K562 (cell line): Measurements from ENCODE around the gene KCP. TPM values are rescaled to one million over a fixed set of nuclear protein-coding genes. Genes with fewer than 3 reads are reported as not detected.

Experiments
- ATAC-seq: fragments of 200-7000 bp; cut with Tn5 transposase; 3 replicates; pipeline ENCODE4 v1.9.1; 2020; ENCODE audit warnings: moderate library complexity
- BruUV-seq: library from RNA; stranded (reverse); fragments of 400-500 nt; replicated peaks from 2 replicates; lab custom pipeline; 2021; lab: Mats Ljungman, UMichigan
- CTCF ChIA-PET: fragments of 300-600 bp; formaldehyde crosslinking; extraction: SDS; loops from one replicate; lab custom pipeline; 2021; ENCODE audit warnings: low intra/inter-chr PET ratio; lab: Yijun Ruan, JAX
- POLR2A ChIA-PET: fragments of 300-600, 350-650 bp; sonication (Branson Sonifier 250); formaldehyde crosslinking; extraction: SDS; loops from one replicate; lab custom pipeline; 2021; ENCODE audit warnings: antibody characterized with exemption, inconsistent platforms; lab: Yijun Ruan, JAX
- DNase-seq, 4 experiments: peaks; one replicate each; pipeline versions ENCODE4 v3.0.0 to v3.0.0-alpha.2; 2011 to 2018; ENCODE audit warnings: low spot score in 3 of 4, mixed read lengths in 3 of 4; ENCODE audit errors: extremely low read depth in 1 of 4
- FAIRE-seq: peaks from 2 replicates; lab custom pipeline; 2011; peaks lifted over from hg19 to GRCh38; lab: Jason Lieb, UNC
- H2AFZ ChIP-seq: 2 replicates; pipeline ENCODE4 v1.6.0; 2011; ENCODE audit warnings: low read depth, low read length, control low read depth, inconsistent platforms
- H3K27ac ChIP-seq: fragments of 200-600 bp; 3 replicates; pipeline ENCODE4 v1.8.0; 2011; ENCODE audit warnings: low read depth, mild to moderate bottlenecking, control low read depth, inconsistent platforms, low read length, moderate library complexity, mixed read lengths; ENCODE audit errors: extremely low read depth
- H3K27me3 ChIP-seq, 2 experiments: fragments of 300-600 bp in 1 of 2; 2 replicates in 1 of 2; 3 replicates in 1 of 2; pipeline versions ENCODE4 v1.6.0 to v1.8.0; 2011; ENCODE audit warnings: inconsistent platforms in 2 of 2, low read length in 2 of 2, mild to moderate bottlenecking in 1 of 2, mixed read lengths in 1 of 2, moderate library complexity in 1 of 2; ENCODE audit not compliant: control insufficient read depth in 2 of 2, insufficient read depth in 2 of 2
- H3K36me3 ChIP-seq: fragments of 300-600 bp; 3 replicates; pipeline ENCODE4 v1.8.0; 2011; ENCODE audit warnings: mild to moderate bottlenecking, low read length, inconsistent platforms; ENCODE audit not compliant: control insufficient read depth, insufficient read depth
- H3K4me1 ChIP-seq, 2 experiments: fragments of 200-600 bp in 1 of 2; replicated peaks in 1 of 2; 2 replicates in 1 of 2; 3 replicates in 1 of 2; pipeline versions ENCODE4 v1.5.1 to v1.8.0; 2011; ENCODE audit warnings: inconsistent platforms in 2 of 2, low read length in 2 of 2, mild to moderate bottlenecking in 1 of 2, mixed read lengths in 1 of 2, moderate library complexity in 1 of 2; ENCODE audit not compliant: control insufficient read depth in 2 of 2, insufficient read depth in 2 of 2
- H3K4me2 ChIP-seq: 2 replicates; pipeline ENCODE4 v1.6.1; 2011; ENCODE audit warnings: low read length, control low read depth, inconsistent platforms, mixed read lengths; ENCODE audit not compliant: insufficient read depth
- H3K4me3 ChIP-seq: fragments of 200-600 bp; sonication (generic), shearing (Covaris generic); 2 replicates; pipeline ENCODE4 v1.5.1; 2016; ENCODE audit warnings: control low read depth, inconsistent platforms
- H3K79me2 ChIP-seq: fragments of 200-600 bp; 3 replicates; pipeline ENCODE4 v1.8.0; 2011; ENCODE audit warnings: low read length, inconsistent platforms; ENCODE audit not compliant: control insufficient read depth, insufficient read depth
- H3K9ac ChIP-seq, 2 experiments: 2 replicates each; pipeline versions ENCODE4 v1.6.0 to v1.6.1; 2011; ENCODE audit warnings: low read depth in 2 of 2, low read length in 2 of 2, control low read depth in 1 of 2, inconsistent platforms in 1 of 2, mild to moderate bottlenecking in 1 of 2, mixed read lengths in 1 of 2; ENCODE audit not compliant: insufficient read depth in 1 of 2
- H3K9me1 ChIP-seq: one replicate; pipeline ENCODE4 v1.6.0; 2011; ENCODE audit warnings: inconsistent platforms, mild to moderate bottlenecking, low read length, moderate library complexity; ENCODE audit not compliant: control insufficient read depth, insufficient read depth
- H3K9me3 ChIP-seq: replicated peaks from 2 replicates; pipeline ENCODE4 v1.5.1; 2011; ENCODE audit warnings: low read depth, low read length, inconsistent platforms; ENCODE audit not compliant: control insufficient read depth, insufficient read depth
- H4K20me1 ChIP-seq: replicated peaks from 2 replicates; pipeline ENCODE4 v1.6.1; 2011; ENCODE audit warnings: low read length, inconsistent platforms, mixed read lengths; ENCODE audit not compliant: control insufficient read depth, insufficient read depth
- ARID2 ChIP-seq: fragments of 450-650 bp; IDR thresholded peaks from 2 replicates; pipeline ENCODE4 v1.6.1; 2017; ENCODE audit warnings: antibody characterized with exemption, mild to moderate bottlenecking
- BCOR ChIP-seq: fragments of 450-650 bp; IDR thresholded peaks from 2 replicates; pipeline ENCODE4 v1.6.1; 2016
- BHLHE40 ChIP-seq: IDR thresholded peaks from 2 replicates; pipeline ENCODE4 v1.6.1; 2011; ENCODE audit warnings: low read length, improper control_type of control experiment
- CBX8 ChIP-seq: fragments of 200-600 bp; sonication (generic); IDR thresholded peaks from 2 replicates; pipeline ENCODE4 v1.6.1; 2012; ENCODE audit warnings: borderline replicate concordance, mixed run types, low read depth, mild to moderate bottlenecking, moderate library complexity, mixed read lengths, low read length, control low read depth, inconsistent platforms; ENCODE audit not compliant: poor library complexity, severe bottlenecking; ENCODE audit errors: extremely low read depth
- CCNT2 ChIP-seq: IDR thresholded peaks from 2 replicates; pipeline ENCODE4 v1.6.1; 2011; ENCODE audit warnings: borderline replicate concordance, low read depth, mild to moderate bottlenecking, moderate library complexity, mixed read lengths, low read length; ENCODE audit not compliant: insufficient read length; ENCODE audit errors: extremely low read depth
- DIDO1 ChIP-seq: fragments of 450-650 bp; IDR thresholded peaks from 2 replicates; pipeline ENCODE4 v1.6.1; 2016; ENCODE audit warnings: low read depth, missing biosample characterization, missing genetic modification characterization
- EGR1 ChIP-seq: fragments of 450-650 bp; conservative IDR thresholded peaks from 2 replicates; pipeline ENCODE4 v1.6.1; 2017; ENCODE audit warnings: mild to moderate bottlenecking
- FOSL1 ChIP-seq: fragments of 200-800 bp; sonication (Bioruptor generic); conservative IDR thresholded peaks from 2 replicates; pipeline ENCODE4 v1.6.1; 2016; ENCODE audit warnings: missing genetic modification characterization, missing compliant biosample characterization
- JUNB ChIP-seq: fragments of 450-650 bp; formaldehyde crosslinking; conservative IDR thresholded peaks from 2 replicates; pipeline ENCODE4 v1.4.0; 2020; ENCODE audit warnings: mild to moderate bottlenecking
- KDM1A ChIP-seq, 2 experiments: fragments of 450-650 bp; IDR thresholded peaks; 2 replicates each; pipeline ENCODE4 v1.6.1; 2016; ENCODE audit warnings: mild to moderate bottlenecking in 2 of 2
- KLF6 ChIP-seq: fragments of 250-450 bp; sonication (Bioruptor Pico); IDR thresholded peaks from 2 replicates; pipeline ENCODE4 v1.4.0; 2020; ENCODE audit warnings: mild to moderate bottlenecking, moderate library complexity, borderline replicate concordance
- POU5F1 ChIP-seq: fragments of 150-350 bp; IDR thresholded peaks from 2 replicates; pipeline ENCODE4 v1.6.1; 2014; ENCODE audit warnings: borderline replicate concordance, low read length, low read depth, mild to moderate bottlenecking; ENCODE audit not compliant: partially characterized antibody
- PREB ChIP-seq: sonication (generic); formaldehyde crosslinking; IDR thresholded peaks from 2 replicates; pipeline ENCODE4 v1.8.1; 2023; ENCODE audit warnings: mild to moderate bottlenecking, missing genetic modification reagents
- PRMT5 ChIP-seq: sonication (generic); formaldehyde crosslinking; IDR thresholded peaks from 2 replicates; pipeline ENCODE4 v1.5.0; 2020; ENCODE audit warnings: missing genetic modification reagents
- RBFOX2 ChIP-seq: fragments of 200-400 bp; formaldehyde crosslinking; IDR thresholded peaks from 2 replicates; pipeline ENCODE4 v1.6.1; 2017; ENCODE audit warnings: low read depth, mild to moderate bottlenecking, low read length, moderate library complexity
- TEAD2 ChIP-seq: fragments of 450-650 bp; IDR thresholded peaks from 2 replicates; pipeline ENCODE4 v1.6.1; 2016; ENCODE audit warnings: missing genetic modification characterization, control low read depth, missing compliant biosample characterization
- THAP7 ChIP-seq: fragments of 250-450 bp; sonication (Bioruptor Pico); IDR thresholded peaks from 2 replicates; pipeline ENCODE4 v1.5.0; 2021
- ZFP1 ChIP-seq: fragments of 450-650 bp; formaldehyde crosslinking; IDR thresholded peaks from 2 replicates; pipeline ENCODE4 v1.4.0; 2020; ENCODE audit warnings: mild to moderate bottlenecking, mixed read lengths
- ZNF134 ChIP-seq: fragments of 250-450 bp; sonication (Bioruptor Pico); conservative IDR thresholded peaks from 2 replicates; pipeline ENCODE4 v1.4.0; 2020
- ZNF655 ChIP-seq: fragments of 250-450 bp; sonication (Bioruptor Pico); IDR thresholded peaks from 2 replicates; pipeline ENCODE4 v1.5.0; 2021
- WGBS: fragments of 100-300 bp; shearing (Covaris generic); methylation state at CpG from one replicate; pipeline ENCODE4 v1.1.6; 2016; ENCODE audit warnings: low coverage, mixed read lengths; ENCODE audit not compliant: insufficient coverage; ENCODE audit errors: missing lambda C conversion rate; 5-methylcytosine and 5-hydroxymethylcytosine counted together
- in situ Hi-C: fragments of 300-500 bp; cut with MboI; formaldehyde crosslinking; loops from 4 replicates; pipeline ENCODE4 v1.15.0; 2018; ENCODE audit warnings: inconsistent platforms, mixed read lengths
- intact Hi-C: fragments of 100-400 bp; cut with micrococcal nuclease; formaldehyde crosslinking; loops from 2 replicates; pipeline ENCODE4 v1.14.2; 2022
- polyA plus RNA-seq, 8 experiments: library from polyadenylated mRNA; depleted of rRNA in 4 of 8; stranded (reverse) in 5 of 8; unstranded in 3 of 8; fragments of >200 nt; fragmentation: Nextera tagmentation in 2 of 8; fragmentation: Illumina TruSeq in 1 of 8; extraction: Ambion mirVana in 2 of 8; extraction: Trizol in 1 of 8; gene quantifications; 2 replicates each; pipeline versions ENCODE4 v1.2.1 to v1.2.3, GENCODE V29; 2011 to 2014; ENCODE audit warnings: inconsistent platforms in 1 of 8, missing spikeins in 1 of 8
- total RNA-seq, 7 experiments: library from RNA; depleted of rRNA in 6 of 7; stranded (reverse); fragments of >200 nt in 6 of 7; fragmentation: Illumina TruSeq in 2 of 7; extraction: Trizol in 2 of 7; gene quantifications; 2 replicates each; pipeline versions ENCODE4 v1.2.1 to v1.2.3, GENCODE V29; 2011 to 2021; ENCODE audit warnings: low replicate concordance in 1 of 7

KCP gene
- total and polyA plus RNA-seq, 9 of the 15 experiments (the other 6 are each of a cell fraction or from before 2014, with no cell fraction given) = 0.06 to 0.17 (median 0.12) TPM; not detected in 3

- H3K9ac ChIP-seq = peak overlapping the region in 1 of 2 experiments; percentile 54; a peak in 2 of 4 replicates
- no peak for FAIRE-seq
- H3K79me2 ChIP-seq = peaks cover 38% of the 10 kb centered on the region
- 90% methylated on average over 14 of the region's 14 CpGs for WGBS
- H3K4me2 ChIP-seq = no peak overlapping the region
- H3K9me3 ChIP-seq = no peaks in the 10 kb centered on the region
- H4K20me1 ChIP-seq = 0 out of 2 replicates have a peak, but pooled peaks cover 4% of the 10 kb centered on the region
- ATAC-seq = no peak
- ChIA-PET POLR2A (interaction anchor here (0.6 to 1.8 kb wide), 14 partner anchors 8 to 138 kb away, joined by 3 to 7 read pairs (median 4); partner anchors contain the start of gene ATP6V1F), CTCF (no interaction called here)
- DNase-seq = no peak
- no peaks in the 10 kb centered on the region for H3K27me3 ChIP-seq
- peaks cover 16 to 68% of the 10 kb centered on the region in 2 experiments for H3K4me1 ChIP-seq
- H3K9me1 ChIP-seq = no peaks in the 10 kb centered on the region
- H3K4me3 ChIP-seq = no peak overlapping the region
- intact Hi-C loops = no loop called here
- in situ Hi-C loops = no loop called here
- peaks cover 82% of the 10 kb centered on the region; the same call in 2 of the 3 replicates for H3K36me3 ChIP-seq
- no peak overlapping the region for H2AFZ ChIP-seq
- H3K27ac ChIP-seq = no peak overlapping the region
- no TSS peak for BruUV-seq
- TF ChIP-seq ARID2 (no peak), EGR1 (no peak), CBX8 (no peak), PRMT5 (0 out of 2 replicates have a peak, but pooled peaks have one; percentile 3), POU5F1 (no peak), CCNT2 (no peak), BHLHE40 (no peak), KLF6 (CRISPR knock-in tag) (no peak), BCOR (peak; percentile 58; the same call in 1 of the 2 replicates), PREB (no peak), RBFOX2 (peak; percentile 55), DIDO1 (tag) (no peak), ZFP1 (no peak), ZNF655 (CRISPR knock-in tag) (no peak), KDM1A (IDR thresholded peaks at IDR 0.05) (peak in 1 of 2 experiments; percentile 24; a peak in 1 of 4 replicates), TEAD2 (tag) (no peak), THAP7 (CRISPR knock-in tag) (no peak), ZNF134 (CRISPR knock-in tag) (no peak), FOSL1 (tag) (no peak), JUNB (CRISPR knock-in tag) (no peak)
Measured at GRCh38 chr7:128835790-128836641, 74.5 kb downstream of the KCP start.
